Lung microvascular endothelial cell (primary cell): ENCODE measurements around the gene AFM. TPM values are rescaled to one million over a fixed set of nuclear protein-coding genes. Genes with fewer than 3 reads are reported as not detected.

Source experiments
- total RNA-seq: library from RNA; depleted of rRNA; stranded (reverse); fragments of >200 nt; gene quantifications from 2 replicates; pipeline ENCODE4 v1.2.1, GENCODE V29; 2014

The AFM gene
- total RNA-seq, 1 donor from 2014 or later: not detected

Other genes with a start within 250 kb of the AFM start
- 36.2 and 42.7 TPM in 2 replicates for gene ANKRD17, start 222.9 kb upstream of the AFM start, total RNA-seq
- gene ALB, start 77.5 kb upstream of the AFM start, total RNA-seq: not detected in 2 replicates
- gene AFP, start 45.5 kb upstream of the AFM start, total RNA-seq: not detected in 2 replicates
- not detected in 2 replicates for gene RASSF6, start 138.7 kb downstream of the AFM start, total RNA-seq